Stimulated activated effector memory CD8-positive, alpha-beta T cell treated with anti-CD3 and anti-CD28 coated beads, Interleukin-12 subunit alpha, Interleukin-12 subunit beta, amount 100 ng/mL, for 72 hours (primary cell): ENCODE data around the gene FYN.
"Not testable (repeated sequence)": the region's sequence is repeated elsewhere in the genome, so short reads cannot be mapped to it uniquely, and the experiment has no call there.

Source experiments
- ATAC-seq: fragments of 150-1000 bp; cut with Tn5 transposase; 2 replicates; pipeline ENCODE4 v1.10.0; 2021
- DNase-seq, 2 donors: peaks; one replicate each; pipeline ENCODE4 v3.0.0; 2021 to 2022; ENCODE audit warnings: low spot score in 2 of 2
- H3K27ac Mint-ChIP-seq: one replicate; pipeline ENCODE4 v1.8.0; 2022; ENCODE audit warnings: mild to moderate bottlenecking, mixed read lengths
- H3K36me3 Mint-ChIP-seq: one replicate; pipeline ENCODE4 v1.8.0; 2022; ENCODE audit warnings: mild to moderate bottlenecking, mixed read lengths
- H3K4me1 Mint-ChIP-seq: one replicate; pipeline ENCODE4 v1.8.0; 2022; ENCODE audit warnings: mixed read lengths
- H3K4me3 Mint-ChIP-seq: one replicate; pipeline ENCODE4 v1.8.0; 2022; ENCODE audit warnings: mild to moderate bottlenecking, mixed read lengths
- H3K9me3 Mint-ChIP-seq: one replicate; pipeline ENCODE4 v1.8.0; 2022; ENCODE audit warnings: mixed read lengths

Gene FYN

GRCh38 chr6:111873178-111874024 is at the start of gene FYN:
Gene FYN (minus strand): TSS chr6:111873452. CDS start chr6:111720051, 153,401 bp downstream.
- H3K27ac Mint-ChIP-seq, result peak within 1 kb of the TSS; percentile 93
- peaks cover 39% of the 10 kb centered on the region for H3K36me3 Mint-ChIP-seq
- H3K4me1 Mint-ChIP-seq, result peaks cover 34% of the 10 kb centered on the region
- ATAC-seq, result peak; percentile 95
- H3K4me3 Mint-ChIP-seq, result peak within 1 kb of the TSS; percentile 97
- DNase-seq, result peak; percentile 97 to 99
- H3K9me3 Mint-ChIP-seq, result no peaks in the 10 kb centered on the region

- Mint-ChIP-seq H3K4me3 (no peak overlapping the region), H3K36me3 (no peaks in the 10 kb centered on the region), H3K4me1 (peaks cover 11% of the 10 kb centered on the region), H3K9me3 (no peaks in the 10 kb centered on the region), H3K27ac (no peak overlapping the region)
- no peak for DNase-seq
- ATAC-seq, result no peak
These were observed 49.4 kb upstream of the FYN start for GRCh38 chr6:111922454-111923297.

- DNase-seq (no peak), ATAC-seq (no peak)
- Mint-ChIP-seq H3K4me3 (no peak overlapping the region), H3K36me3 (no peaks in the 10 kb centered on the region), H3K9me3 (no peaks in the 10 kb centered on the region), H3K27ac (no peak overlapping the region), H3K4me1 (peaks cover 11% of the 10 kb centered on the region)
These were observed 47.9 kb upstream of the FYN start for GRCh38 chr6:111921103-111921502.

GRCh38 chr6:111920578-111920977 is 47.3 kb upstream of the FYN start:
- H3K9me3 Mint-ChIP-seq, result no peaks in the 10 kb centered on the region
- H3K4me1 Mint-ChIP-seq, result peaks cover 10% of the 10 kb centered on the region
- DNase-seq (no peak), ATAC-seq (no peak)
- H3K4me3 Mint-ChIP-seq, result no peak overlapping the region
- H3K27ac Mint-ChIP-seq, result no peak overlapping the region
- no peaks in the 10 kb centered on the region for H3K36me3 Mint-ChIP-seq

DNA sequence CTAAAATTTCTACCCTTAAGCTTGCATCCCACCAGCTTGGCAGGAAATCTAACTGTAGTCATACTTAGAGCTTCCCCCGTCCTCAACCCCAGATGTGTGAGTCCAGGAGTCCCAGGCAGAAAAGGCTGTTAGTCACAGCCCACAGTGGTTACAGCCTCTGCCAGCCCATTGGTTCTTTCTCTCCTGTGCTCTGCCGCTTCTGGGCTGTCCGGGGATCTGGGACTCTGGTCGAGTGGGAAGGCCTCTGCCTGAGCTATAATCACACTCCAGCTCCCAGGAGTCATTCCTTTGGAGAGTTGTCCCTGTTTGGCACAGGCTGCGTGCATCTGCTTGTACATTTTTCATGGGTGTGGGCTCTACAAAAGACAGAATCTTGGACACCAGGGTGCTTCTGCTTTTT is 45.6 kb upstream of the FYN start:
- DNase-seq, result no peak
- no peak overlapping the region for H3K4me3 Mint-ChIP-seq
- H3K36me3 Mint-ChIP-seq, result no peaks in the 10 kb centered on the region
- no peaks in the 10 kb centered on the region for H3K9me3 Mint-ChIP-seq
- no peak overlapping the region for H3K27ac Mint-ChIP-seq
- peak; percentile 80 for ATAC-seq
- H3K4me1 Mint-ChIP-seq, result peaks cover 5% of the 10 kb centered on the region

DNA sequence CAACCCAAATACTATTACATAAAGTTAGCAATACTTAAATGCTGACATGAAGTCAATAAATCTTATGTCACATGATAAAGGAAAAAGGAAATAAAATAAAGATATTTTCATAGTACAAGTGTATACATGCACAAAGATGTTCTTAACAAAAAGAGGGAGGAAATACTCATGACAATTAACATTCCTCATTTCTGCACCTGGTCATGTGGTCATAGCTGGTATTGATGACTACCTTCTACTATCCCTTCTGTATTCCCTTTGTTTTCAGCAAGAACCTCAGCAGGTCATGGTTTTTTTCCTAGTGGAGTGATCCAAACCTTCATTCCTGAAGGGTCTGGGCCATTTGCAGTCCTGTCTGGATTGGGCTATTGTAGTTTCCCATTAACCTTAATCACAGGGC is 43.5 kb upstream of the FYN start:
- ATAC-seq (no peak), DNase-seq (no peak)
- Mint-ChIP-seq H3K4me3 (no peak overlapping the region), H3K27ac (no peak overlapping the region), H3K36me3 (no peaks in the 10 kb centered on the region), H3K9me3 (no peaks in the 10 kb centered on the region), H3K4me1 (peaks cover 11% of the 10 kb centered on the region)

- no peaks in the 10 kb centered on the region for H3K9me3 Mint-ChIP-seq
- H3K36me3 Mint-ChIP-seq, result no peaks in the 10 kb centered on the region
- no peak for ATAC-seq
- DNase-seq, result no peak
- no peak overlapping the region for H3K4me3 Mint-ChIP-seq
- H3K4me1 Mint-ChIP-seq, result peaks cover 6% of the 10 kb centered on the region
- H3K27ac Mint-ChIP-seq, result no peak overlapping the region
These were observed 41.4 kb upstream of the FYN start for GRCh38 chr6:111914617-111915016.

DNA sequence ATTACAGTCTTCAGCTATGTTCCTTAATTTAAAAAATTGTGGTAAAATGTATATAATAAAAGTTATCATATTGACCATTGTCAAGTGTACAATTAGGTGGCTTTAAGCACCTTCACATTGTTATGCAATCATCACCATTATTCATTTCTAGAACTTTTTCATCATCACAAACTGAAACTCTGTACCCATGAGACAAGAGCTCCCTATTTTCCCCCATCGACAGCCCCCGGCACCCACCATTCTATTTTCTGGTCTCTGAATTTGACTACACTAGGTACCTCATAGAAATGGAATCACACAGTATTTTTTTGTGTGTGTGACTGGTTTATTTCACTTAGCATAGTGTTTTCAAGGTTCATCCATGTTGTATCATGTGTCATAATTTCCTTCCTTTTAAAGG is 39.7 kb upstream of the FYN start:
- Mint-ChIP-seq H3K27ac (peak overlapping the region; percentile 15), H3K4me3 (no peak overlapping the region), H3K36me3 (no peaks in the 10 kb centered on the region), H3K4me1 (peaks cover 6% of the 10 kb centered on the region), H3K9me3 (no peaks in the 10 kb centered on the region)
- peak; percentile 83 for ATAC-seq
- no peak for DNase-seq

- Mint-ChIP-seq H3K4me3 (no peak overlapping the region), H3K27ac (no peak overlapping the region), H3K9me3 (no peaks in the 10 kb centered on the region), H3K4me1 (peaks cover 6% of the 10 kb centered on the region), H3K36me3 (no peaks in the 10 kb centered on the region)
- ATAC-seq, result no peak
- no peak for DNase-seq
These were observed 38.2 kb upstream of the FYN start for GRCh38 chr6:111911428-111911827.

GRCh38 chr6:111909238-111909637 is 36.0 kb upstream of the FYN start:
- H3K4me1 Mint-ChIP-seq, result peaks cover 6% of the 10 kb centered on the region
- H3K27ac Mint-ChIP-seq, result no peak overlapping the region
- H3K4me3 Mint-ChIP-seq, result no peak overlapping the region
- H3K36me3 Mint-ChIP-seq, result no peaks in the 10 kb centered on the region
- DNase-seq, result no peak
- no peaks in the 10 kb centered on the region for H3K9me3 Mint-ChIP-seq
- ATAC-seq, result no peak

DNA sequence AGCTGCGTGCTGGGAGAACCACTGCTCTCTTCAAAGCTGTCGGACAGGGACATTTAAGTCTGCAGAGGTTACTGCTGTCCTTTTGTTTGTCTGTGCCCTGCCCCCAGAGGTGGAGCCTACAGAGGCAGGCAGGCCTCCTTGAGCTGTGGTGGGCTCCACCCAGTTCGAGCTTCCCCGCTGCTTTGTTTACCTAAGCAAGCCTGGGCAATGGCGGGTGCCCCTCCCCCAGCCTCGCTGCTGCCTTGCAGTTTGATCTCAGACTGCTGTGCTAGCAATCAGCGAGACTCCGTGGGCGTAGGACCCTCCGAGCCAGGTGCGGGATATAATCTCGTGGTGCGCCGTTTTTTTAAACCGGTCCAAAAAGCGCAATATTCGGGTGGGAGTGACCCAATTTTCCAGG is 35.1 kb upstream of the FYN start:
- not testable (repeated sequence) for DNase-seq, H3K36me3 Mint-ChIP-seq, H3K4me1 Mint-ChIP-seq, H3K4me3 Mint-ChIP-seq, H3K27ac Mint-ChIP-seq, H3K9me3 Mint-ChIP-seq, ATAC-seq

- Mint-ChIP-seq H3K9me3 (no peaks in the 10 kb centered on the region), H3K36me3 (no peaks in the 10 kb centered on the region), H3K27ac (no peak overlapping the region), H3K4me3 (no peak overlapping the region), H3K4me1 (no peaks in the 10 kb centered on the region)
- ATAC-seq (no peak), DNase-seq (no peak)
These were observed 27.5 kb upstream of the FYN start for GRCh38 chr6:111900735-111901134.

DNA sequence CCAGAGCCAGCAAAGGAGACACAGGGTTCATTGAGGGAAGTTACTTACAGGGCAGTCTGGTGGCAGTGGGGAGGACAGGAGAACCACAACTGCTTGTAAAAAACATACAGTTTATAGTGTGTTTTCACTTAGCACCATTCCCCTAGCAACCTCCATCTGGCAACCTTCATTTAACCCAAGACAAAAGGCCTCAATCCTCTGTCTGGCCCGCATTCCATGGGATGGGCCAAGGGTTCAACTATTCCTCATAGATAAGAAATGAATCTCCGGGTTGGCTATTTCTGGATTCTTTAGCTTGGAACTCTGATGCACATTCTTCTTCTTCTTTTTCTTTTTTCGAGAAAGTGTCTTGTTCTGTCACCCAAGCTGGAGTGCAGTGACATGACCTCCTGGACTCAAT is 26.3 kb upstream of the FYN start:
- no peak for DNase-seq
- Mint-ChIP-seq H3K27ac (no peak overlapping the region), H3K4me3 (no peak overlapping the region), H3K36me3 (no peaks in the 10 kb centered on the region), H3K9me3 (no peaks in the 10 kb centered on the region), H3K4me1 (no peaks in the 10 kb centered on the region)
- ATAC-seq, result no peak

GRCh38 chr6:111898452-111898851 is 25.2 kb upstream of the FYN start:
- ATAC-seq (no peak), DNase-seq (no peak)
- H3K36me3 Mint-ChIP-seq, result no peaks in the 10 kb centered on the region
- no peak overlapping the region for H3K4me3 Mint-ChIP-seq
- H3K27ac Mint-ChIP-seq, result no peak overlapping the region
- no peaks in the 10 kb centered on the region for H3K4me1 Mint-ChIP-seq
- H3K9me3 Mint-ChIP-seq, result no peaks in the 10 kb centered on the region

GRCh38 chr6:111894951-111895350 is 21.7 kb upstream of the FYN start:
- ATAC-seq, result no peak
- no peak overlapping the region for H3K4me3 Mint-ChIP-seq
- H3K27ac Mint-ChIP-seq, result no peak overlapping the region
- H3K36me3 Mint-ChIP-seq, result no peaks in the 10 kb centered on the region
- H3K4me1 Mint-ChIP-seq, result no peaks in the 10 kb centered on the region
- DNase-seq, result no peak
- H3K9me3 Mint-ChIP-seq, result no peaks in the 10 kb centered on the region

DNA sequence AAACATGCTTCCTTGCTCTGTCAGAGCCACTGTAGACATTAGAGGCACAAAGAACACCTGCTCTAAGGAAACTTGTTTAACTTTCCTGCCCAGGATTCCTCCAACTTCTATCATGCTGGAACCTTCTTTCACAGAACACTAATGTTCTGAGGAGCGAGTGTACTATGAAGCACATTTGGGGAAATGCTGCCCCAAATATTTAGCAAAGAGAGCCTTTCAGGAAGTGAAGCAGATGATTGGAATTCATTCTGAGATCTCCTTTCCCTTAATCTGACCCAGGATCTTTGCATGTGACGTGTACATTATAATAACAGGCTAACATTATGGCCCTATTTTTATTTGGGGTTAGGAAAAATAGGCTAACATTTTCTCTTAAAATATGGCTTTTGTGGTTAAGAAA is 21.0 kb upstream of the FYN start:
- H3K27ac Mint-ChIP-seq, result no peak overlapping the region
- H3K4me3 Mint-ChIP-seq, result no peak overlapping the region
- no peak for ATAC-seq
- H3K36me3 Mint-ChIP-seq, result no peaks in the 10 kb centered on the region
- H3K9me3 Mint-ChIP-seq, result no peaks in the 10 kb centered on the region
- no peaks in the 10 kb centered on the region for H3K4me1 Mint-ChIP-seq
- no peak for DNase-seq
